ENCODE results near the gene LCA5.

DNA sequence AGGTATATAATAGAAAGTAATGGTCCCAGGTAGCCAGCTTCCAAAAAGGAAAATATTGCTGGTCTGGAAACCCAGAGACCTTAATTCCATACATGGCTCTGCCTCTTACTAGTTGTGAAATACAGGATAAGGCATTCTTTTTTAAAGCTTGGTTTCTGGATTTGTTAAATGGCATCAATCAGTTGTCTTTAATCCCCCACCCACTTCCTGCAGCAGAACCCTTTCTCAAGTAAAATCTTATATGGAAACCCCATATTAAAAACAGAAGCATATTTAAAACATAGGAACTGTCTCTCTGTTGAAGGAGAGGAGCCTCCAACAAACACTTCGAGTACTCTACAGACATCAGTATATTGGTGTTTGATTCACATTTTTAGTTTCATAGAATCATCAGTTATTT is 6.2 kb upstream of the LCA5 start:
- TF ChIP-seq, protein P1, sequence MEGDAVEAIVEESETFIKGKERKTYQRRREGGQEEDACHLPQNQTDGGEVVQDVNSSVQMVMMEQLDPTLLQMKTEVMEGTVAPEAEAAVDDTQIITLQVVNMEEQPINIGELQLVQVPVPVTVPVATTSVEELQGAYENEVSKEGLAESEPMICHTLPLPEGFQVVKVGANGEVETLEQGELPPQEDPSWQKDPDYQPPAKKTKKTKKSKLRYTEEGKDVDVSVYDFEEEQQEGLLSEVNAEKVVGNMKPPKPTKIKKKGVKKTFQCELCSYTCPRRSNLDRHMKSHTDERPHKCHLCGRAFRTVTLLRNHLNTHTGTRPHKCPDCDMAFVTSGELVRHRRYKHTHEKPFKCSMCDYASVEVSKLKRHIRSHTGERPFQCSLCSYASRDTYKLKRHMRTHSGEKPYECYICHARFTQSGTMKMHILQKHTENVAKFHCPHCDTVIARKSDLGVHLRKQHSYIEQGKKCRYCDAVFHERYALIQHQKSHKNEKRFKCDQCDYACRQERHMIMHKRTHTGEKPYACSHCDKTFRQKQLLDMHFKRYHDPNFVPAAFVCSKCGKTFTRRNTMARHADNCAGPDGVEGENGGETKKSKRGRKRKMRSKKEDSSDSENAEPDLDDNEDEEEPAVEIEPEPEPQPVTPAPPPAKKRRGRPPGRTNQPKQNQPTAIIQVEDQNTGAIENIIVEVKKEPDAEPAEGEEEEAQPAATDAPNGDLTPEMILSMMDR (IDR thresholded peaks at IDR 0.05; ENCODE audit: borderline replicate concordance, extremely low read depth, low read length, poor library complexity, severe bottlenecking): no peak
- no peak for TF ChIP-seq EZH2 (IDR thresholded peaks at IDR 0.05; ENCODE audit: borderline replicate concordance, low read depth, low read length, severe bottlenecking)
